Measurements from ENCODE around the gene PAEP.

PAEP gene

GRCh38 chr9:135588886-135589595 lies 27.5 kb downstream of the PAEP start:
- TF ChIP-seq, protein P1, sequence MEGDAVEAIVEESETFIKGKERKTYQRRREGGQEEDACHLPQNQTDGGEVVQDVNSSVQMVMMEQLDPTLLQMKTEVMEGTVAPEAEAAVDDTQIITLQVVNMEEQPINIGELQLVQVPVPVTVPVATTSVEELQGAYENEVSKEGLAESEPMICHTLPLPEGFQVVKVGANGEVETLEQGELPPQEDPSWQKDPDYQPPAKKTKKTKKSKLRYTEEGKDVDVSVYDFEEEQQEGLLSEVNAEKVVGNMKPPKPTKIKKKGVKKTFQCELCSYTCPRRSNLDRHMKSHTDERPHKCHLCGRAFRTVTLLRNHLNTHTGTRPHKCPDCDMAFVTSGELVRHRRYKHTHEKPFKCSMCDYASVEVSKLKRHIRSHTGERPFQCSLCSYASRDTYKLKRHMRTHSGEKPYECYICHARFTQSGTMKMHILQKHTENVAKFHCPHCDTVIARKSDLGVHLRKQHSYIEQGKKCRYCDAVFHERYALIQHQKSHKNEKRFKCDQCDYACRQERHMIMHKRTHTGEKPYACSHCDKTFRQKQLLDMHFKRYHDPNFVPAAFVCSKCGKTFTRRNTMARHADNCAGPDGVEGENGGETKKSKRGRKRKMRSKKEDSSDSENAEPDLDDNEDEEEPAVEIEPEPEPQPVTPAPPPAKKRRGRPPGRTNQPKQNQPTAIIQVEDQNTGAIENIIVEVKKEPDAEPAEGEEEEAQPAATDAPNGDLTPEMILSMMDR (IDR thresholded peaks at IDR 0.05; ENCODE audit: low read depth, low read length) = no peak
- H3K4me3 ChIP-seq (ENCODE audit: low read depth, low read length) = no peak overlapping the region

DNA sequence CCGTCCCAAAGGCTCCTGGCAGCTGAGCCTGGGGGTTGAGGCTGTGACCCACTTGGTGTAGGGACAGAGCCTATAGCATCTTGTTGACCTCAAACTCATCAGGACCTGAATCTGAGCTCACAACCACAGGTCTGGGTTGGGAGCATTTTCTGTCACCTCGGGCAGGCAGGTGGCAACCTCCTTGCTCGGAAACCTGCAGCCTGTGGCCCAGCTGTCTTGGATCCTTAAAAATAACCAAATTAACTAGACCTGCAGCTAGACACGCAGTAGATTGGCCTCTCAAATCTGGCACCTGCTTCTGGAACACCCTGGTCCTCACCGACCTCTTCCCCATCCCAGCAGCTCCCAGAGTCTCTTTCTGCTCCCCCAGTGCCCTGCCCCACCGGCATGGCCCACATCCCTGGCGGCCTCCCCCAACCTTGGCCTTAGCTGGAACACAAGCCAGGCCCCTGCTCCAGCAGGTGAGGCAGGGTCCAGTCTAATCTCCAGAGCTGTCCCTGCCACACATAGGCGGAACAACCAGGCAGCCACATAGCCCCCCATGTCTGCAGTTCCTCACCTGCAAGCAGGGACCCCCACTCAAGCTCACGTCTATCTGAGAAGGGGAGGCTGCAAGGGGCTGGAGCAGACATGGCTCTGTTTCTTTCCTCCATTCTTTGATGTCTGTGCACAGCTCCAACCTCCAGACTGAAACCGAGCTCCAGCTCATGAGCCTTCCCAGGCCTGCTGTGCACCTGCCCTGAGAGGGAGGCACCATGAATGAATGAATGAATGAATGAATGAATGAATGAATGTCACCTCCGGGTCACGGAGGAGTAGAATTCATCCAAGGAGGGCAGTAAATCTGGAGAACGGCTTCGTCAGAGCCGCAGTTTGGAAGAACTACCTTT lies 28.3 kb downstream of the PAEP start:
- TF ChIP-seq, protein P1 (IDR thresholded peaks at IDR 0.05; ENCODE audit: low read depth, low read length) = no peak

GRCh38 chr9:135590486-135591079 lies 29.0 kb downstream of the PAEP start:
- H3K4me3 ChIP-seq (ENCODE audit: low read depth, low read length) = no peak overlapping the region

More for the DNA sequence above, 28.3 kb downstream of the PAEP start:
- no peak overlapping the region for H3K4me3 ChIP-seq (ENCODE audit: low read depth, low read length)

DNA sequence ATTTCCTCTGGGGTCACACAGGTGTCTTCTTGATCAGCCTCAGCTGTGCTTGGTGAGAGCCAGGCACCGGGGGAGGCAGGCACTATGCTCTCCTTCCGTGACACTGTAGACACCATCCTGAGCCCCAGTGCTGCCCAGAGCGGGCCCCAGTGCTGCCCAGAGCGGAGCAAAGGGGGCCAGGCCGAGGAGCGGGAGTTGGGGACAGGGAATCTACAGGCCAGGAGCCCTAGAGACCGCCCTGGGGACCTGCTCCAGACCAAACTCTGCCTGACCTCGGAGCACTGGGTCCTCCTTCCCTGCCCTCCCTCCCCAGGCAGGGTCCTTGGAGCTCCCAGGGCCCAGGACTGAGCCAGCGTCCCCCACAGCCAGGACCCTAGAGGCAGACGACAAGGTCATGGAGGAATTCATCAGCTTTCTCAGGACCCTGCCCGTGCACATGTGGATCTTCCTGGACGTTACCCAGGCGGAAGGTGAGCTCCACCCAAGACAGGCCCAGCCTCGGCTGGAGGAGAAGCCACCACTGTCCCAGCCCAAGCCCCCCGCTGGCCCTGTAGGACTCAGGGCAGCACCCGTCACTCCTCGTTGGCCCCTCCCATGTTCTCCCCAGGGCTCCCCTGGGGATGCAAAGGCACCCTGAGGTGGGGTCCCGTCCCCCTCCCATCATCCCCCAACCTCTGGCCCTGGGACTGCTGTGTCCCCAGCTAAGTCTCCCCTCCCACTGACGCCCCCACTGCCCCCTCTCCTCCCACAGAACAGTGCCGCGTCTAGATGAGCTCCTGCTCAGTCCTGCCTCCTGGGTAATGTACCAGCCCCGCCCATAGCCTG lies 30.2 kb downstream of the PAEP start:
- TF ChIP-seq, protein P1 (IDR thresholded peaks at IDR 0.05; ENCODE audit: low read depth, low read length) = no peak
- H3K4me3 ChIP-seq (ENCODE audit: low read depth, low read length) = no peak overlapping the region

More at GRCh38 chr9:135590486-135591079, 29.0 kb downstream of the PAEP start:
- TF ChIP-seq, protein P1 (IDR thresholded peaks at IDR 0.05; ENCODE audit: low read depth, low read length) = no peak

DNA sequence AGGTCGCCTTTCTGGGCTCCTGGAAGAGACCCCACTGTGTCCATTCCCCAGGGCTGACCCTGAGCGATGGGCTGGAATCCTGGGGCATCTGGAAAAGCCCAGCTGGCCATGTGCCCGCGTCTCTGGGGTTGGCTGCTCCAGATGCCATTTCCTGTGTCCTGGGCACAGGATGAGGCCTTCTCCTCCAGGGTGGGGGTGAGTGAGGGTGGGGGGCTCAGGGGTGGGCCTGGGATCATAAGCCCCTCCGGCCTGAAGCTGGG lies 30.7 kb downstream of the PAEP start:
- TF ChIP-seq, protein P1 (IDR thresholded peaks at IDR 0.05; ENCODE audit: low read depth, low read length) = no peak
- H3K4me3 ChIP-seq (ENCODE audit: low read depth, low read length) = no peak overlapping the region

DNA sequence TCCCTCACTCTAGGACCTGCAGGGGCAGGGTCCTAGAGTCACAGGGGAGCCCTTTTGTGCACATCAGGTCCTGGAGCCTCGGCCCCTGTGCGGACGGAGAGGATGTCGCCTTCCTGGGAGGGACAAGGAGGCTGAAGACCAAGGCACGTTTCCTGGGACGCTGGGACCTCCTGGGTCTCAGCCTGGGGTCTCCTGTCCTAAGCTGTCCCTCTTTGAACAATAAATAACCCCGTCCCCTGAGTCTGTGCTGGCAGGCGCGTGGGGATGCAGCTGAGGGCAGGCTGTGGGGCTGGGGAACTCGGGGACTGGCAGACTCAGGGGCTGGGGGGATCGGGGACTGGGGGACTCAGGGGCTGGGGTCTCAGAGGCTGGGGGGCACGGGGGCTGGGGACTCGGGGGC lies 31.1 kb downstream of the PAEP start:
- H3K4me3 ChIP-seq (ENCODE audit: low read depth, low read length) = no peak overlapping the region
- TF ChIP-seq, protein P1 (IDR thresholded peaks at IDR 0.05; ENCODE audit: low read depth, low read length) = no peak

All from WI38 (cell line).